HG03064 (cell line): ENCODE measurements around the gene SEC24D.

Experiments
- ATAC-seq: cut with Tn5 transposase; IDR thresholded peaks from one replicate; pipeline ENCODE4 v1.9.1; 2021; ENCODE audit warnings: low read depth; ENCODE audit not compliant: unreplicated experiment

SEC24D gene

DNA sequence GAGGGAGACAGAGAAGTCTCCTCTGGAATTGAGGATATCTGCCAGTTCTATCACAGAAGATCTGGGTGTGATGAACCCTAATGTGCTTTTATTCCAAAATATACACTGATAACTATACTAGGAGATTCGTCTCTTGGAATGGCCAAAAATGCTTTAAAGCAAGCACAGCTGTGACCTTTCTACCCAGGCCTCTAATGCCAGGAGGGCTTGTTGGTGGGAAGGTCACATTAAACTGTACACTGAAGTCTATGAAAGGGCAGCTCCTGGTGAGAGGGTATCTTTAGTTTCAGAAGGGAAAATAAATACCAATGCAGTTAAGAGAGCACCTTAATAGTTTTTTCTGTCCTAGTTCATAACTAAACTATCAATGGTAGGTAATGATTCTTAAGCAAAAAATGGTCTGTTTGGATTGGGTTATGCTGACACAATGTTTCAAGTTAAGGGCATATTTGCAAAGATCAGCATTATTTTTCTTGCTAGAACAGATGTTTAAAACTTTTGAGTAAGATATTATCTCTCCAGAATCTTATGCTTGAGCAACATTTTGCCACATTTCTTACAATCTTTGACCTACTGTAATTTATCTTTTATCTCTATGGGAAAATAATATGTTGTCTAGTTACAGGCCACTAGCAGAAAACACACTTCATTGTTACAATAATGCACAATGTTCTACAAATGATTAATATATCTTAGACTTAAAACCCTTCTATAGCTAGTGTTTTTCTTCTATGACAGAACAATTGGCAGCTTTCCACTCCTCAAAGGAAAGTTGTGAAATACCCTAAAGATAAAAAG lies 59.6 kb downstream of the SEC24D start:
- no peak for ATAC-seq

DNA sequence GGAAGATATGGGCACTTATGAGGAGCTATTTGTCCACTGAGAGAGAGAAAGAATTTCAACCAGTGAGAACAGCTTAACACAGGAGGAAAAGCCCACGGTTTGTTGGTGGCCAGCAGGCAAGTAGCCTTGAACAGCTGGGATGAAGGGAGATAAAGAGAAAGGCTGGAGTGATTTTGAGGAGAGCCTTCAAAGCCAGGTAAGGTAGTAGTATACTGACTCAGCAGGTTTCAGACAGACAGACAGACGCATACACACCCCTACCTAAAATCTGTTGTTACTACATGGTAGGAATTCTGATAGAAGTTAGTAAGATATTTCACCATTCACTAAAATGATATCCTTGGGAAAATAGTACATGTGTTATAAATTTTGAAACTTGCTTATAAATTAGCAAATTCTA lies 60.5 kb downstream of the SEC24D start:
- ATAC-seq: no peak

GRCh38 chr4:118774989-118775388 lies 60.9 kb downstream of the SEC24D start:
- ATAC-seq: no peak

DNA sequence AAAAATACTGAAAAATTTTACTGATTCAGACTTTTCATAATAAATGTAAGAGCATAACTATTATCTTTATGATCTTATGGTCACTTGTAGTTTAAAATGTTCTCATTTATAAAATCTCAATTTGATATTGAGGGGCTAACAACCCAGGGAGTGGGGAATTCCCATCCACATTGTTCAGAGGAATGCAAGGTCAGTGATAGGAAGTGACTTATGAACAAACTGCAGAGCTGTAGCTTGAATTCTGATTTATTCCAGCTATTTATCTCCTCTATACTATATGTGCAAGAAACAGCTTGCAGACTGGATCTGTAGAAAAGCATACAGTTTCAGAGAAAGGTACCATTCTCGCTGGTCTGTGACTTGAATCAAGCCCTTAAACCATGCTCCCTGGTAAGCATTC lies 61.6 kb downstream of the SEC24D start:
- no peak for ATAC-seq

- no peak for ATAC-seq
Measured at GRCh38 chr4:118773429-118773792, 62.5 kb downstream of the SEC24D start.

DNA sequence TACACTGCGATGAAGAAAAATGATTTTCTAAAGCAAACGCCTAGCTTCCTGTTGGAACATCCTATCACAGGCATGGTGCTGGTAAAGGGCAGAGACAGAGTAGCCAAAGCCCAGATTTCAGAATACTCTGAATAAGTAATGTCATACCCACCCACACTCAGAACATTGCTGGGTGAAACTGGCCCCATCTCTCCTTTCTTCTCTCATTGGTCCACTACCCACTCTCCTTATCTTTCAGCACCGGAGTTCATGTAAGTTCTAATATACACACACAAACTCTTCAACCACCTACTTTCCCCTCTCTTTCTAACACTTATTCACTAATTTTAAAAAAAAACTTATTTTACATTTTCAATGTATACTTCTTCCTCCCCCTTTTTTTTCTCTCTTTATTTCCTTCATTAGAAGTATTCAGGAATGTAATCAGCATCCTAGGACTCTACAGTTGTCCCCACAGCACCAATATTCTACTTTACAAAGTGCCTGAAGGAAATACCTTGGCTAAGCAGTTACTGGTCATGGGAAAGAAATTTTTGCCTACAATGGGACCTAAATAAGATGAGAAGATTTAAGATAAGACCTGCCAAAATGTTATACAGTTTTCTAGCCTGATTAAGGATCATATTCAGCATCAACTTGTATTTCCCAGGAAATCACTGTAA lies 63.0 kb downstream of the SEC24D start:
- ATAC-seq: no peak

GRCh38 chr4:118772081-118772766 lies 63.7 kb downstream of the SEC24D start:
- peak; percentile 63 for ATAC-seq

GRCh38 chr4:118770741-118771187 lies 65.2 kb downstream of the SEC24D start:
- ATAC-seq: no peak

GRCh38 chr4:118769161-118769560 lies 66.8 kb downstream of the SEC24D start:
- no peak for ATAC-seq

DNA sequence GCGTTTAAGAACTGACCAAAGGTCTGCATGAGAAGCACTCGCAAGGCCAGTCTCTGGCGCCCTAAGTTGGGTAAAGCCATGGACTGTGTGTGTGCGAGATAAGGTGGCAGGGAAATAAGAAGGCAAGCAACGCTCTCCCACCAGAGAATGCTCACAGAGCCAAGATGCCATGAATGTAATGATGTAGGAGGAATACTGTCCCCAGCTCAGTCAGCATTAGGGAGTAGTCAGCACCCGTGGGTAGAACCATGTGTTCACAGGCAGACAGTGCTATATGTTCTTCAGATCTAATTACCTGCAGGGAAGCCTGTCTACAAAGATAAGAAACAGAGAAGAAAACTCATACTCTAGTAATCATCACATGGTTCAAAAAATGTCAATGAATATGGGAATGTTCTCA lies 68.8 kb downstream of the SEC24D start:
- ATAC-seq: no peak

GRCh38 chr4:118765399-118765798 lies 70.5 kb downstream of the SEC24D start:
- no peak for ATAC-seq

- no peak for ATAC-seq
Measured at GRCh38 chr4:118762730-118763477, 73.0 kb downstream of the SEC24D start.

DNA sequence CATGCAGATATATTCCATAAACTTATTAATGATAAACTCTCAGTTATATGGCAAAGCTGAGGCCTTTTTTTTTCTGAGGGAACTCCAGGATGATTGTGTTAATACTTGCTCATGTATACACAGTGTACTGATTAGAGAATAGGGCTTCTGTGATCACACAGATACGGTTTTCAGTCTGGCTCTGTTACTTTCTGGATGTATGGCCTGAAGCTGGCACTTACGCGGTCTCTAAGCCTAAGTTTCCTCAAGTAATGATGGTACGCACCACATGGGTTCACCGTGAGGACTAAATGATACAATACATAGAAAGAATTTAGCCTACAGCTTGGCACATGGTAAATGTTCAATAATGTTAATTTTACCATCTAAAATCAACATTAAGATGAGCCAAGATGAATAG lies 73.8 kb downstream of the SEC24D start:
- ATAC-seq: no peak

DNA sequence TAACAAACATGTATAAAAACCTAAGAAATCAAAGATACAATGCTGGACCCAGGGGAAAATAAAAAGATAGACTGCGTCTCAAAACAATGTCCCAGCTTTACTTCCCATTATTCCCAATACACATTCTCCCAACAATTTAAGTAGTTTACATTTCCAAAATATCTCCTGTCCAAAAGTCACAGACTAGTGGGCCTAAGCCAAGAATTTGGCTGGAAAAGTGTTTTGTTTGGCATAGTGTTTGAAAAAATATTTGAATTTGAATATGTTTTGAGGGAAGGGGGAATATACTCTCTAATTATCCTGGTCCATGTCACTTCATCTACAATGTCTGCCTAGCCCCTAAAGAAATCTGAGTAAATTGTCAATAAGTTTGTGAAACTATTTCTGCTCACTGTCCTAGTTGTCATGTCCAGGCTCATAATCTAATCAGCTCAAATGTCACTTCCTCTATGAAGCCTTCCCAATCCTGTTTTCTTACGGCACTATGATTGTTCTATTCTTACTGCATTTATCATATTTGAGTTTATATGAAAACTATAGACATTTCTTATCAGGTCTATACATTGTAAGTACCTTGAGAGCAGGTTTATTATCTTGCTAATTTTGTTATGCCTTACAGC lies 74.4 kb downstream of the SEC24D start:
- no peak for ATAC-seq

GRCh38 chr4:118760493-118760892 lies 75.4 kb downstream of the SEC24D start:
- ATAC-seq: peak; percentile 97

DNA sequence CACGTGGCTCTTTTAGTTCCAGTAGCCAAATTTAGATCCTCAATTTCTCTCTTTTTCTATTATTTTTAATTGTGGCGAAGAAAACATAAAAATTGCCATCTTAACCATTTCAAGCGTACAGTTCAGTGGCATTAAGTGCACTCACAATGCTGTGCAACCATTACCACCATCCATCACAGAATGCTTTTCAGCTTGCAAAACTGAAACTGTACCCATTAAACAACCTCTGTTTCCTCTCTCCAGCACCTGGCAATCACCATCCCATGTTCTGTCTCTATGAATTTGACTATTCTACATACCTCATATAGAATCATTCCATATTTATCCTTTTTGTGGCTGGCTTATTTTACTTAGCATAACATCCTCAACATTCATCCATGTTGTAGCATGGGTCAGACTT lies 75.8 kb downstream of the SEC24D start:
- peak; percentile 30 for ATAC-seq

GRCh38 chr4:118759481-118759880 lies 76.4 kb downstream of the SEC24D start:
- no peak for ATAC-seq

DNA sequence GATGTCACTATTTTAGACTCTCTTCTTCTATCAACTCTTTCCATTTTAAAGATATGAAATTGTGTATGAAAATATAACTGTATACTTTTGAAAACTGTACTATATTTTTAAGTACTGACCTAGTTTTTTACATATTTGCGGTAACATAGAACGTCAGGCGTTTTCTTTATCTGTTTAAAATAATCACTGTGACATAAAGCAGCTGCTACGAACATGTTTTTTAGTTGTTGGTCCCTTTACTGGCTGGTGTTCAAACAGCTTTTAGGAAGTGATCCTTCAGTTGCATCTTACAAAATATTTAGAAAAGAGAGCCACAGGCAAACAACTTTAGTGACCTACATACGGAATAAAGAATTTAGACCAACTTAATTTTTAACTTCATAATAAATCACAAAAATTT lies 77.6 kb downstream of the SEC24D start:
- no peak for ATAC-seq

GRCh38 chr4:118757761-118758251 lies 78.1 kb downstream of the SEC24D start:
- no peak for ATAC-seq

- ATAC-seq: no peak
Measured at GRCh38 chr4:118756958-118757357, 79.0 kb downstream of the SEC24D start.
